ENCODE measurements around the gene DAO. TPM values are rescaled to one million over a fixed set of nuclear protein-coding genes. Genes with fewer than 3 reads are reported as not detected.

Gene DAO
- polyA plus RNA-seq, 1 experiment: not detected

DNA sequence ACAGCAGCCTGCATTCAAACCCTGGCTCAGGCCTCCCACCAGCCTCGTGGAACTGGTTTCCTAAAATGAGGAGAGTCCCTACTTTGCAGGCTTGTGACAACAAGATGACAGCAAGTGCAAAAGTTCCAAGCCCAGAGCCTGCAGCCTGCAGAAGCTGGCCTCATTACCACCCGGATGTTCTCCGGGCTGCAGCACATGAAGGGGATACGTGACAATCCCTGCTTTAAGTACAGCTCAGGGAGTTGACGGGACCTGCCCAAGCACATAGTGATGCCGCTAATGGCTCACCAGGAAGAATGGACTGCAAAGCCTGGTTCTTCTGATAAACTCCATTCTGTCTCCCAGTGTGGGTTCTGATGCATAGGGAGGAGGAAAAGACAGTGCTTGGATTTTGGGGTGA, 37.5 kb upstream of the DAO start:
- TF ChIP-seq, protein P1, sequence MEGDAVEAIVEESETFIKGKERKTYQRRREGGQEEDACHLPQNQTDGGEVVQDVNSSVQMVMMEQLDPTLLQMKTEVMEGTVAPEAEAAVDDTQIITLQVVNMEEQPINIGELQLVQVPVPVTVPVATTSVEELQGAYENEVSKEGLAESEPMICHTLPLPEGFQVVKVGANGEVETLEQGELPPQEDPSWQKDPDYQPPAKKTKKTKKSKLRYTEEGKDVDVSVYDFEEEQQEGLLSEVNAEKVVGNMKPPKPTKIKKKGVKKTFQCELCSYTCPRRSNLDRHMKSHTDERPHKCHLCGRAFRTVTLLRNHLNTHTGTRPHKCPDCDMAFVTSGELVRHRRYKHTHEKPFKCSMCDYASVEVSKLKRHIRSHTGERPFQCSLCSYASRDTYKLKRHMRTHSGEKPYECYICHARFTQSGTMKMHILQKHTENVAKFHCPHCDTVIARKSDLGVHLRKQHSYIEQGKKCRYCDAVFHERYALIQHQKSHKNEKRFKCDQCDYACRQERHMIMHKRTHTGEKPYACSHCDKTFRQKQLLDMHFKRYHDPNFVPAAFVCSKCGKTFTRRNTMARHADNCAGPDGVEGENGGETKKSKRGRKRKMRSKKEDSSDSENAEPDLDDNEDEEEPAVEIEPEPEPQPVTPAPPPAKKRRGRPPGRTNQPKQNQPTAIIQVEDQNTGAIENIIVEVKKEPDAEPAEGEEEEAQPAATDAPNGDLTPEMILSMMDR (IDR thresholded peaks at IDR 0.05; ENCODE audit: insufficient read depth, low read depth, low read length): no peak
- CTCF ChIA-PET: interaction anchor here (0.9 to 1.4 kb wide), 2 partner anchors 10 to 108 kb away, joined by 3 to 4 read pairs; no protein-coding TSS in a partner anchor
- no peak overlapping the region for H3K4me3 ChIP-seq (ENCODE audit: low read depth, low read length)
- POLR2A ChIA-PET: no interaction called here
- no peaks in the 10 kb centered on the region for H3K27me3 ChIP-seq (ENCODE audit: control insufficient read depth, insufficient read depth, low read length)
- peaks cover 12% of the 10 kb centered on the region for H3K36me3 ChIP-seq (ENCODE audit: control insufficient read depth, insufficient read depth, low read length)
- DNase-seq (ENCODE audit: low read depth): no peak

DNA sequence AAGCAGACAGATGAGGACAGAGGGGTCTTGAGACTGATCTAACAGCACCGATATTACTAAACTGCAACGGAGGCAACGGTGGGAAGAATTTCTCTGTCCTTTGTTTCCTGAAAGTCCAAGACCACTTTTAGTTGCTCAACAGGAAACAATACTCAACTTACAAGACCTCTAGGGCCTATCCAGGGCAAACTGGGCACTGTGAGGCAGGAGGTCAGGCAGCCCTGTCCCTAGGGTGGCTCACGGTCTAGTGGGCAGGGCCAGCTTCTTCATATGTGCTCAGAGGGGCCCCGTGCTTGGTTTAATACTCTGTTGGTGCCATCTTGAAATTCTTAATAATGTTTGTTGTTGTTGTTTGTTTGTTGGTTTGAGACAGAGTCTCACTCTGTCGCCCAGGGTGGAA, 36.7 kb upstream of the DAO start:
- CTCF ChIA-PET: interaction anchor here (0.9 to 1.4 kb wide), 3 partner anchors 11 to 108 kb away, joined by 3 to 4 read pairs (median 3); no protein-coding TSS in a partner anchor

DNA sequence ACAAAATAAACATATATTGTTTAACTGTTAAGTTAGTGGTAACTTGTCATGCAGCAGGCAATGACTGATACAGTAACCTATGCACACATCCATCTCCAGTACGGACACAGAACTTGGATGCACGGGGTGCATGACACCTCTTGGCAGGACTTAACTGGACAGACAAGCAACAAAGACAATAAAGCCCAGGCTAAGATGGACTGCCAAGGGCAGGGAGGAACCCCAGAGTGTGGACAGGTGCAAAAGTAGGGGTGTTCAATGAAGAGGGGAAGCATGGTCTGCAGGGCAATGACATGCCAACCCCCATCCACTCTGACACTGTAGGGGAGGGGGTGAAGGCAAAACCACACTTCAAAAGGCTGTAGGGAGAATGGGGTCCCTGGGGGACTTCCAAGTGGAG, 34.2 kb upstream of the DAO start:
- H3K27me3 ChIP-seq (ENCODE audit: control insufficient read depth, insufficient read depth, low read length): no peaks in the 10 kb centered on the region
- ChIA-PET POLR2A (interaction anchor here (0.7 kb wide), 1 partner anchor 178 kb away, joined by 12 read pairs; no protein-coding TSS in a partner anchor), CTCF (interaction anchor here (0.6 kb wide), 1 partner anchor 10 kb away, joined by 3 read pairs; no protein-coding TSS in a partner anchor)
- no peak overlapping the region for H3K4me3 ChIP-seq (ENCODE audit: low read depth, low read length)
- TF ChIP-seq, protein P1 (IDR thresholded peaks at IDR 0.05; ENCODE audit: insufficient read depth, low read depth, low read length): no peak
- no peak for DNase-seq (ENCODE audit: low read depth)
- H3K36me3 ChIP-seq (ENCODE audit: control insufficient read depth, insufficient read depth, low read length): peaks cover 29% of the 10 kb centered on the region

More for the DNA sequence above, 36.7 kb upstream of the DAO start:
- POLR2A ChIA-PET: no interaction called here
- H3K4me3 ChIP-seq (ENCODE audit: low read depth, low read length): no peak overlapping the region
- no peaks in the 10 kb centered on the region for H3K27me3 ChIP-seq (ENCODE audit: control insufficient read depth, insufficient read depth, low read length)
- H3K36me3 ChIP-seq (ENCODE audit: control insufficient read depth, insufficient read depth, low read length): peaks cover 20% of the 10 kb centered on the region
- TF ChIP-seq, protein P1 (IDR thresholded peaks at IDR 0.05; ENCODE audit: insufficient read depth, low read depth, low read length): no peak
- no peak for DNase-seq (ENCODE audit: low read depth)

DNA sequence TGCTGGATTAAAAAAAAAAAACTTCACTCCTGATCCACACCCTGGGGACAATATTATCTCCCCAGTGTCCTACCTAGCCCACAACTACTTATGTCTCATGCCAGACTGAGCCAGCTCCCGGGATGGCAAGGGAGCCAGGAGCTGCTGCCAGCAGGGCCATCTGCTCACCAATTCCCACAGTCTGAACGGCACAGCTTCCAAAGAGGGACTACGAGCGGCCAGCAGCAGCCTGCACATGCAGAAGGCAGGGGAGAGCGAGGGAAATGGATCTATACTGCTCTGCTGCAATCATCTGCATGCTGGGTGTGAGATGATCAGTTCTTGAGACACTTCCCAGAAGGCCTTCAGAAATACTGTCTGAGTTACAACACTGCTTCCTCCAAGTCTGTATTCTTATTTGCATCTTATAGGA, 33.6 kb upstream of the DAO start:
- no peaks in the 10 kb centered on the region for H3K27me3 ChIP-seq (ENCODE audit: control insufficient read depth, insufficient read depth, low read length)
- ChIA-PET CTCF (no interaction called here), POLR2A (interaction anchor here (0.7 kb wide), 1 partner anchor 178 kb away, joined by 12 read pairs; no protein-coding TSS in a partner anchor)
- peaks cover 29% of the 10 kb centered on the region for H3K36me3 ChIP-seq (ENCODE audit: control insufficient read depth, insufficient read depth, low read length)
- TF ChIP-seq, protein P1 (IDR thresholded peaks at IDR 0.05; ENCODE audit: insufficient read depth, low read depth, low read length): no peak
- no peak for DNase-seq (ENCODE audit: low read depth)
- no peak overlapping the region for H3K4me3 ChIP-seq (ENCODE audit: low read depth, low read length)

DNA sequence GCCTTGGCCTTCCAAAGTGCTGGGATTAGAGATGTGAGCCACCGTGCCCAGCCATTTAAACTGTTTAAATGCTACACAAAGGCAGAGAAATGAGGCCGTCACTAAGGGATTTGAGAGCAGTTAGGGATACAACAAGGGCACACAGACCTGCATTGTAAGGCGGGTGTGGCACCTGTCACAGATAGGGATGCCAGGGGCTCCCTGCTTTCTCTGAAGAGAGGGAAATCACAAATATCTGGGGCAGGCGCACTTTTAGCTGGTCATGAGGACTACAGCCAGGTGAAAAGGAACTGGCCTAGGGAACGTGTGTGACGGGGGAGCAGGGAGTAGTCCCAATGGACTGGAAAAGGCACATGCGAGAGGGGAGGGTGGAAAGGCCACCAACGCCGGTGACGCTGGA, 32.2 kb upstream of the DAO start:
- DNase-seq (ENCODE audit: low read depth): no peak
- ChIA-PET CTCF (interaction anchor here (0.6 kb wide), 1 partner anchor 8 kb away, joined by 3 read pairs; no protein-coding TSS in a partner anchor), POLR2A (no interaction called here)
- Histone ChIP-seq H3K27me3 (ENCODE audit: control insufficient read depth, insufficient read depth, low read length) (no peaks in the 10 kb centered on the region), H3K4me3 (ENCODE audit: low read depth, low read length) (no peak overlapping the region), H3K36me3 (ENCODE audit: control insufficient read depth, insufficient read depth, low read length) (peaks cover 29% of the 10 kb centered on the region)
- TF ChIP-seq, protein P1 (IDR thresholded peaks at IDR 0.05; ENCODE audit: insufficient read depth, low read depth, low read length): no peak
